Measurements from ENCODE around the gene TMEM19. TPM values are rescaled to one million over a fixed set of nuclear protein-coding genes. Genes with fewer than 3 reads are reported as not detected.

The TMEM19 gene
- total and polyA plus RNA-seq, 2 experiments from 2014 or later, result 6.5 to 14.1 TPM

GRCh38 chr12:71663561-71664410 lies 22.1 kb upstream of the TMEM19 start, which contains the start of the genes THAP2 and ZFC3H1:
Gene THAP2 (plus strand): TSS chr12:71664301. CDS start chr12:71664510, 209 bp downstream.
Gene ZFC3H1 (minus strand): TSS chr12:71663848. CDS start chr12:71663610, 238 bp downstream.
- H3K4me3 Mint-ChIP-seq, result peak within 1 kb of the TSS; percentile 98
- H3K27me3 Mint-ChIP-seq (ENCODE audit: insufficient read depth, low read depth, poor library complexity), result peaks cover 7% of the 10 kb centered on the region
- Histone ChIP-seq H3K4me2 (peak within 1 kb of the TSS; percentile 99), H3K27ac (ENCODE audit: low read depth) (peak within 1 kb of the TSS; percentile 97), H2AFZ (peak within 1 kb of the TSS; percentile 24; the same call in 1 of the 2 replicates), H3K27me3 (ENCODE audit: insufficient read depth) (no peaks in the 10 kb centered on the region), H3K4me3 (peak within 1 kb of the TSS; percentile 74), H3F3A (replicated peaks; ENCODE audit: low read depth) (no peaks in the 10 kb centered on the region), H3K36me3 (ENCODE audit: insufficient read depth) (peaks cover 10% of the 10 kb centered on the region; the same call in 1 of the 2 replicates), H3K4me1 (ENCODE audit: insufficient read depth) (peaks cover 7% of the 10 kb centered on the region), H3K79me2 (replicated peaks; ENCODE audit: insufficient read depth) (peaks cover 66% of the 10 kb centered on the region), H4K20me1 (replicated peaks; ENCODE audit: insufficient read depth) (peaks cover 9% of the 10 kb centered on the region), H3K9me2 (ENCODE audit: insufficient read depth) (no peaks in the 10 kb centered on the region)
- ATAC-seq (peak; percentile 92), DNase-seq (ENCODE audit: low spot score) (peak; percentile 100)
- H3K4me1 Mint-ChIP-seq, result peaks cover 13% of the 10 kb centered on the region; the same call in 2 of the 3 replicates
- TF ChIP-seq CTCF (conservative IDR thresholded peaks at IDR 0.05; ENCODE audit: low read depth in 2 of 2) (peak in 1 of 2 experiments; percentile 39; a peak in 2 of 4 replicates), ETS1 (IDR thresholded peaks at IDR 0.05) (peak; percentile 90), EZH2 (IDR thresholded peaks at IDR 0.05; ENCODE audit: low read depth, unreplicated experiment) (no peak), JUNB (IDR thresholded peaks at IDR 0.05; ENCODE audit: unreplicated experiment) (no peak), CREB1 (CRISPR knock-in tag; IDR thresholded peaks at IDR 0.05; ENCODE audit: low read depth) (peak; percentile 94), ZNF331 (CRISPR knock-in tag; IDR thresholded peaks at IDR 0.05; ENCODE audit: low read depth) (no peak), STAT1 (IDR thresholded peaks at IDR 0.05; ENCODE audit: unreplicated experiment) (no peak), REST (IDR thresholded peaks at IDR 0.05; ENCODE audit: unreplicated experiment) (no peak), POLR2AphosphoS5 (IDR thresholded peaks at IDR 0.05; ENCODE audit: low read depth) (peak; percentile 94), EZH2phosphoT487 (IDR thresholded peaks at IDR 0.05; ENCODE audit: unreplicated experiment) (no peak), ZNF462 (CRISPR knock-in tag; IDR thresholded peaks at IDR 0.05) (no peak), ZNF114 (CRISPR knock-in tag; IDR thresholded peaks at IDR 0.05) (no peak), NANOG (IDR thresholded peaks at IDR 0.05; ENCODE audit: borderline replicate concordance) (0 out of 2 replicates have a peak, but pooled peaks have one; percentile 11)
- no peaks in the 10 kb centered on the region for H3K9me3 Mint-ChIP-seq
- peak within 1 kb of the TSS; percentile 99 for H3K27ac Mint-ChIP-seq
- peaks cover 17% of the 10 kb centered on the region for H3K36me3 Mint-ChIP-seq (ENCODE audit: low read depth)
